HG03095 (cell line): ENCODE results near the gene SLC8B1.

ENCODE experiments used
- ATAC-seq: cut with Tn5 transposase; IDR thresholded peaks from one replicate; pipeline ENCODE4 v1.9.1; 2021; ENCODE audit warnings: moderate library complexity; ENCODE audit not compliant: unreplicated experiment

SLC8B1 gene

DNA sequence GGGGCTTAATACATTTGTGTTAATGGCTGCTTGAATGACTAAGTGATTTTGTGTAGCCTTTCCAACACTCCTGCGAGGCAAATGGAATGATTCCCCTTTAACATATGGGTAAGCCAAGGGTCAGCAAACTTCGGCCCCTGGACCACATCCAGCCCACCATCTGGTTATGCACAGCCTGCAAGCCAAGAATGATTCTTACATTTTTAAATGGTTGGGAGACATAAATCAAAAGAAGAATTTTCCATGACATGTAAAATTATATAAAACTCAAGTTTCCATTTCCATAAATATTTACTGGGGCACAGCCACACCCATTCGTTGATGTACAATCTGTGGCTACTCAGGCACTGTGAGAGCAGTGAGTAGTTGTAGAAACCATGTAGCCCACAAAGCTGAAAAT, 9.0 kb downstream of the SLC8B1 start:
- ATAC-seq = no peak

DNA sequence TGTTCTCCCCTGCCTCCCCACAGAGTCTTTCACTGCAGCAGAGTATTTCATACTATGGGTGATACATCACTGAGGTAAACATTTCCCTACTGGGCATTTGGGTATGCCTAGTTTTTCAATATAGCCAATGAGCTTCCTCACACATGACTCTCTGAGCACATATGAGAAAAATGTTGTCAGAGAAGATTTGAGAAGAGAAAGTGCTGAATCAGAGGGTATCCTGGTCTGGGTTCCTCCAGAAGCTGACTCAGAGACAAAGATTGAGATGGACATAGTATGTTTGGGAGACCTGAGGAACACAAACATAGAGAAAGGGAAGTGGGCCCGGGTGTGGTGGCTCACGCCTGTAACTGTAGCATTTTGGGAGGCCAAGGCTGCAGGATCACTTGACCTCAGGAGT, 12.6 kb downstream of the SLC8B1 start:
- no peak for ATAC-seq

DNA sequence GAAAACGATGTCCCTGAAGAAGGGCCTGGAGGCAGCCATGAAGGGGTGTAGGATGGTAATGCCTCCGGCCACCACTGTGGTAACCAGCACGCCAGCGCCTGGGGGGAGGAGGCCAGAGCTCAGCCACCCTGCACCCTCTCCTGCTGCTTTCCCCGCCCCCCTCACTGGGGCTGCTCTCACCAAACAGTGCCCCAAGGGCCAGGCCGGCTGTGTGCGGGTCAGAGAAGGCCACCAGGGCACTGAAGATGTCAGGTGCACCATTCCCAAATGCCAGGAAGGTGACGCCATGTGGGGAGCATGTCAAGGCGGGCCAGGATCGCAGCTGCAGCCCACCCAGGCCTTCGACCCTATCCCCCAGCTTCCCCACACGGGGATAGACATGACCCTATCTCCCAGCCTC, 14.5 kb downstream of the SLC8B1 start:
- ATAC-seq = no peak

DNA sequence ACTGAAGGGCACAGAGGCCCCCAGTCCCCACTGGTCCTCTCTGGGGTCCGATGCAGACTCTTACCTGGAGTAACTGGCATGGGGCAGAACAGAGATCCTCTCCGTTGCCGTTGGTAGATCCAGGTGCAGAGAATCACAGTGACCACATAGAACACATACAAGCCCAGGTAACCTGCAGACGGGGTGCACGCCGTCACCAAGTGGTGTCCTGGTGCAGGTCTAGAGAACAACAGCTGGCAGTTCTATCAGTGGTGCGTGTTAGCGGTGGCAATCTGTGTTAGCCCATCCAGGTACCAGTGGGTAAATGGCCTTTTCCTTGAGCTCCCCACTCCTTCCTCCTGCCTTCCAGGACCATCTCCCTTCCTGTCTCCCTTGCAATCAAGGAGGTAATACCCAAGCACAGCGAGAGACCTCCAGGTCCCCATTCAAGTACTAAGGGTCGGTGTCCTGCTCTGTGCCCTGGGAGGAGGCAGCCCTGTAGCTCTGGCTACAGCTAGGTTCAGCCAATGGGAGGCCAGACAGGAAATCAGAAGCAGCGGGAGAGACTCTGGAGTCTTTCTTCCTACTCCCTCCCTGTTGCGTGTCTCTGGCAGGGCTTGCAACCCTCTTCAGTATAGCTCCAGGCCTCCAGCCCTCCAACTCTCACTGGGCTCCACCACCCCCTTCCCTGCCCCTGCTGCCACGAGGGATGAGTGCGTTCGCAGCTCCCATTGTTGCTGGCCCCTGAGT, 15.8 kb downstream of the SLC8B1 start:
- no peak for ATAC-seq

DNA sequence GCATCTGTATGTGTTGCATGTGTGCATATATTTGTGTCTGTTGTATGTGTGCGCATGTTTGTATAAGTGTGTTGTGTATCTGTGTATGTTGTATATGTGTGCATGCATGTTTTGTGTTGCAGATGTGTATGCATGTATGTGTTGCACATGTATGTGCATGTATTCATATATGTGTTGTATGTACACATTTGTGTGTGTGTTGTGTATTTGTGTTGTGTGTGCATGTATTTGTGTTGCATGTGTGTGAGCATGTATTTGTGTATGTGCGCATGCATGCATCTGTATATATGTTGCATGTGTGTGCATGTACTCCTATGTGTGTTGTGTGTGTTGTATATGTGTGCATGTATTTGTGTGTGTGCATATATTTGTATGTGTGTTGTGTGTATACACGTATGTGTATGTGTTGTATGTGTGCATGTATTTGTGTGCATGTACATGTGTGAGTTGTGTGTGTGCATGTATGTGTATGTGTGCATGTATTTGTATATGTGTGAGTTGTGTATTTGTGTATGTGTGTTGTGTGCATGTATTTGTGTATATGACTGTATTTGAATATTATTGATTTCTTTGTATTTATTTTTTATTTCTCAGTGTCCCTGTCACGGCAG, 16.8 kb downstream of the SLC8B1 start:
- no peak for ATAC-seq

DNA sequence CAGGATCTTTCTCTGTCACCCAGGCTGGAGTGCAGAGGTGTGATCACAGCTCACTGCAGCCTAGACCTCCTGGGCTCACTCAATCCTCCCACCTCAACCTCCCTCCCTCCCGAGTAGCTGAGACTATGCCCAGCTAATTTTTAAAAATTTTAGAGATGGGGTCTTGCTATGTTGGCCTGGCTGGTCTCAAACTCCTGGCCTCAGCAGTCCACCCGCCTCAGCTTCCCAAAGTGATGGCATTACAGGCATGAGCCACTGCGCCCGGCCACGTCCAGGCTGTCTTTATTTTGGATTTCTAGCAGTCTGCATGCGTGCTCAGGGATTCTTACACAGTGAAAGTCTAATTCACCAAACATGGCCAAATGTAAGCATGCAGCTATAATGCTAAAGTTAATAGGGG, 17.8 kb downstream of the SLC8B1 start:
- no peak for ATAC-seq

DNA sequence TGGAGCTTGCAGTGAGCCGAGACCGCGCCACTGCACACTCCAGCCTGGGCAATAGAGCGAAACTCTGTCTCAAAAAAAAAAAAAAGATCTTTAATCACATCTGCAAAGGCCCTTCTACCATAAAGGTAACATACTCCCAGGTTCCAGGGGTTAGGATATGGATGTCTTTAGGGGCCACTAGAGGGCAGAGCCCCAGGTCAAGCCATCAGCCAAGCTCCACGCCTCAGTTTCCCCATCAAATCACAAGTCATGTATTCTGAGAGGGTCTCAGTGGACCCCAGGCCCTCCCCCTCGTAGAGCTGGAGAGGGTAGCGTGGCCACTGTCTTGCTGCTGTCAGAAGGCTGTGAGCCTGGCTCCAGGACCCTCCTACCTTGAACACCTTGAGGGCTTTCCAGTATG, 18.8 kb downstream of the SLC8B1 start:
- ATAC-seq = no peak

DNA sequence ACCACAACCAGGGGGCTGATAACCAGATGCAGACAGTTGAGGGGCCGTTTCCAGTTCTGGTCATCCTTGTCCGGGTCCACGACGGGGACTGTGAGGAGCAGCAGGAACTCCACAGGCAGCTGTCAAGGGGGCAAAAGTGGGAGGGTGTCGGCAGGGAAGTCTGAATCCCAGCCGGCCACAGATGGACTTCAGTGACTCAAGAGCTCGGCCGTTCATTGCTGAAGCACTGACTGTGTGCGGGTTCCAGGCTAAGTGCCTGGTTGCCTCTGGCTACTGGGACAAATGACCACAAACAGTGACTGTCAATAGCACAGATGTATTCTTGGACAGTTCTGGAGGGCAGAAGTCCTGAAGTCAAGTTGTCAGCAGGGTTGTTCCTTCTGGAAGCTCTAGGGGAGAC, 19.6 kb downstream of the SLC8B1 start:
- no peak for ATAC-seq

DNA sequence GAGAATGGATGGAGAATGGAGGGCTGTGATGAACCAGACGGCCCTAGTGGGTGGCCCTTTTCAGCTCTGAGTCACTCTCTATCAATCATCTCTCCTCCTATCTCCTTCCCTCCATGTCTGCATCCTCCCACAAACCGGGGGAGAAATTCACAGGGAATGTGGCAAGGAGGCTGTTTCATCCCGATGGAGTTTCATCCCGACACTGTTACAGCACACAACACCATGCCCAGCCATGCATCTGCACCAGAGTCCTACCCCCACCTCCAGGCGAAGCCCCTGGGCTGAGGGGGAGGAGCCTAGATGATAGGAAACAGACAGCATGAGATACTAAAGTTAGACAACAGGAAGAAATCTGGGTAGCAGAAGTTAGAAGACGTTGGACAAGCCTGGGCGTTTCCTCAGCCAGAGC, 20.8 kb downstream of the SLC8B1 start:
- no peak for ATAC-seq

DNA sequence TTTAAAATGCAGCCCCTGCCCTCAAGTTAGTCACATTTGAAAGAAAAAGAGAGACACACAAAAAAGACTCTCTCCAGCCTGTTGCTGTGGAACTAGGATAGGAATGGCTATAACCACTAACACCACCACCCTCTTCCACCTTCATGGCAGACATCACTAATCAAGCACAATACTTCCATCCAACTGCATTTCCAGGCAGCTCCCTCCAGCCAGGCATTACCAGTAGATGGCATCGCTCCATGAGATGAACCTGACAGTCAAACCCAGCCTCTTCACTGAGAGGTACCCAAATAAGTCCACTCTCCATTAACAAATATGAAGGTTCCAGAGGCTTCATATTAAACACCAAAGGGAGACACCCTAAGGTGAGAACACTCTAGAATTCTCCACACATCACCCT, 24.4 kb downstream of the SLC8B1 start:
- no peak for ATAC-seq

DNA sequence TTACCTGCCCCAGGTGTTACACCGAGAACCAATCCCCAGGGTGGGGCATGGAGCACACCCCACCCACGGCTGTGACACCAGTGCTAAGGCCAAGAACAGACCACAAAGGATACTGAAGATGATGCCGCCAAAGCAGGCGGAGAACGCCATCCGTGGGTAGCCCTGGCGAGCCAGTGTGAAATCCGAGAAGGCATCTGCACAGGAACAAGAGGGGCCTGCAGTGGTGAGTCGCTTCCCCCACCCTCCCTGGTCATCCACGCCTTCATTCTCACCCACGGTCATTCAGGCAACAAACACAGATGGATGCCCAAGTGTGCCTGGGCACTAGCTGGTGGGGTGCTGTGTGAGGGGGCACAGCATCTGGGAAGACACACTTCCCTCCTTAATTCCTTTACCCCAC, 28.5 kb downstream of the SLC8B1 start:
- ATAC-seq = no peak

DNA sequence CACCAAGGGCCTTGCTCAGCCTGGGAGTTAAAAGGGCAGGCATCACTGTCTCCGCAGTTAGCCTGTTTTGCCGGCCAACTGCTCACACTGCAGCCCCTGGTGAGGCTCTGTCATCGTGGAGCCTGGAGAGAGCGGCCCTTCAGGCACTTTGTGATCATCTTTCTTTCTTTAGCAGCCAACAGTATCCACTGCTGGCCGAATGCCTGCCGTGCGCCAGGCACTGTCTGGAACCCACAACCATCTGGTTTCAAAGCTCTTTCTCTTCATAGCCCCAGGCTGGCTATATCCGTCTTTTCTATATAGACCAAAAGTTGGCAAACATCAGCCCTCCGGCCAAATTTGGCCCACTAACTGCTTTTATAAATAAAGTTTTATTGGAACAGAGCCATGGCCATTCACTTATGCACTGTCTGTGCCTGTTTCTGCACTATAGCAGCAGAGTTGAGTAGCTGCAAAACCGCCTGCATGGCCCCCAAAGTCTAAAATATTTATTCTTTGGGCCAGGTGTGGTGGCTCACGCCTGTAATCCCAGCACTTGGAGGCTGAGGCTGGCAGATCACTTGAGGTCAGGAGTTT, 29.5 kb downstream of the SLC8B1 start:
- ATAC-seq = no peak

DNA sequence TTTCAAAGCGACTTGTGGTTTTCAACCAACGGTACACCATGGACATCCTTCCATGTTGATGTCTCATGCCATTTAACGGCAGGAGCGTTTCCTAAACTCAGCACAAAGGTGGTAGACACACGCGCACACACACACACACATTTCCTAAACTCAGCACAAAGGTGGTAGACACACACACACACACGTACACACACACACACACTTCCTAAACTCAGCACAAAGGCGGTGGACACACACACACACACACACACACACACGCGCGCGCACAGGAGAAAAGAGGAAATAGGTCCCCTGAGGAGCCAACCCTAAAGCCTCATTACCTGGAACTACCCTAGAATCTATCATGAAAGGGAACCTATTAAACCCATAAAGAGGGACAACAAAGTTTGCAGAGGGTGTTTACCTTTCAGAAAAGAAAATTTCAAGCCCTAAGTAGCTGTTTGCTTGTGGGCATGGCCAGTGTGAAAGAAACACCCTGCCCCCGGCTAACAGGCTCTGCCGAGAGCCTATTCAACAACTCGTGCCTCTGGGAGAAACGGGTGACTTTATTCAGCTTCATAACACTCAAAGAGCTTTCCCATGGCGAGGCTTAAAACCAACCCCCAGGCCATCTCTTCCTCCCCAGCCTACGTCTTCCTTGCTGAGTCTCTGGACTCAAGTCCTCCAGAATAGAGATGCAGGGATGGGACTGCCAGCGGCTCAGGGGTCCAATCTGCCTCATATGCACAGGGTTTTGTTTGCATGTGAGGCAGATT, 31.8 kb downstream of the SLC8B1 start:
- ATAC-seq = no peak

DNA sequence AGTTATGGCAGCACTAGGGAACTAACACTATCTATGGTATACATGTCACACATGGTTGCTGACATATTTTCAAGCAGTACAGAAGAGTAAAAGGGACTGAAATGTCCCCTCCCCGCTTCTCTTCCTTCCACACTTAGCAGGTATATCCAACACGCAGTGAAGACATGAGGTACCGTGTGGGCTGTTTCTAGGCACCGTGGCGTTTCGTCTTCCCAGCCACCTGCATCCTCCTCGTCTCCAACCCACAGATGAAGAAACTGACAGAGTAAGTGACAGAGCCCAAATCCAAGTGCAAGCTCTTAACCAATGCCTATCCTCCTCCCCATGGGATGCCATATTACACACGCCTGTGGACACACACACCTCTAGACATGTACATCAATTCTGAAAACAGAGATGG, 32.4 kb downstream of the SLC8B1 start:
- no peak for ATAC-seq

DNA sequence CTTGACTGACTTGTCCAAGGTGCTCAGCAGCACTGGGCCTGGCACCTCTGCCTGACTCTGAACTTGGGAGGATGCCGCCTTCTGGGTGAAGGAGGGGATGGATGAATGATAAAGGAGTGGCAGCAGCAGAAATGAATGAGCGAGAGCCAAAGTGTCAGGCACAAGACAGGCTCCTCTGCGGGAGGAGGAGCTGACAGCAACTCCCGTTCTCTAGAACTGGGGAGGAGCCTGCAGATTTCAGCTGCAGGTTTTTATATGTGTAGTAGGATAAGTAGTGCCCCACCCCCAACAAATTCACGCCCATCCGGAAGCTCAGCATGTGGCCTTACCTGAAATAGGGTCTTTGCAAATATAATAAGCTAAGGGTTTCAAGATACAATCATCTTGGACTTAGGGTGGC, 33.1 kb downstream of the SLC8B1 start:
- no peak for ATAC-seq

DNA sequence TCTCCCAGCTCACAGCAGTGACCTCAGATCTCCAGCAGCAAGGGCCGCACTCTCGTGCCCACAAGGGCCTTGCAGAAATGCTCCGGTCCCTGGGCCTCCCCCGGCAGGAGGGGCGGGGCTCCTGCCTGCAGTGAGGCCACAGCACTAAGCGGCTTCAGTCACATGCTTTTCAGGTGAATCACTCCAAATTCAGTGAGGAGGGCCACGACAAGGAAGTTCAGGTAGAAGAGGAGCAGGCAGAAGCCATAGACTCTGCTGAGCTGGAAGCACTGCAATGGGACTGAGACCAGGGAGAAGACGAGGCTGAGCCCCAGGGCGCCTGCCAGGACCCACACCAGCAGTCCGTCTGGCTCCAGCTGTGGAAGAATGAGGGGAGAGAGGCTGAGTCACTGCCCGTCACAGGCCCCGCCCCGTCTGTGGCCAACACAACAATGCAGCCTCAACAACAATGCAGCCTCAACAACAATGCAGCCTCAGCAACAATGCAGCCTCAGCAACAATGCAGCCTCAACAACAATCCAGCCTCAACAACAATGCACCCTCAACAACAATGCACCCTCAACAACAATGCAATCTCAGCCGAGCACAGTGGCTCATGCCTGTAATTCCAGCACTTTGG, 35.2 kb downstream of the SLC8B1 start:
- no peak for ATAC-seq

DNA sequence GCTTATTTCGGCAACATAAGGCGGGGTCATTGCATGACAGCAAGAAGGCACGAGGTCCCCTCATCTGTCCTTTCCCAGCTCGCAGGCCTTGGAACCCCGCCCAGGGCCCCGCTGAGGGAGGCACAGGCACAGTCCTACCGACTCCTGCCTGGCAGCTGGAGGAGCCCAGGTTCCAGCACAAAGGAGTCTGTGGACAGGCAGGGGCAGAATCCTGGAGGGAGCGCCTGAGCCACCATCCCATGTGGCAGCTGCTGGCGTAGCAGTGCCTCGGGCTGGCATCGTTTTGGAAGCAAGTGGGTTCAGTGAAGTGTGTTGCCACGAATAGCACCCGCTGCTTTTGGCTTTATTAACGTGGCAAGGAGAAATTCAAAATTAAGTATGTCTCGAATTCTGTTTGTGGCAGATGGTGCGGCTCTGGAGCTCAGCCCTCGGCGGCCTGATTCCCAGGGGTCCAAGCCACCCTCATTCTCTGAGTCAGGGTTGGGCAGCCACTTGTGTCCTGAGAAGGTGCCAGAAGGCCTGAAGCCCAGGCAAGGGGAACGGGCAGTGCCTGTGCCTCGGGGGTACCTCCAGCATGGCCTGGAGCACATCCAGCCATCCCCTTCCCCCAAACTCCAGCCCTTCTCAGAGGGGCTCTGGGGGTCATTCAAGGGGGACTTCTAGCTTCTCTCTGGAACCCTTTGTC, 35.9 kb downstream of the SLC8B1 start:
- ATAC-seq = no peak

DNA sequence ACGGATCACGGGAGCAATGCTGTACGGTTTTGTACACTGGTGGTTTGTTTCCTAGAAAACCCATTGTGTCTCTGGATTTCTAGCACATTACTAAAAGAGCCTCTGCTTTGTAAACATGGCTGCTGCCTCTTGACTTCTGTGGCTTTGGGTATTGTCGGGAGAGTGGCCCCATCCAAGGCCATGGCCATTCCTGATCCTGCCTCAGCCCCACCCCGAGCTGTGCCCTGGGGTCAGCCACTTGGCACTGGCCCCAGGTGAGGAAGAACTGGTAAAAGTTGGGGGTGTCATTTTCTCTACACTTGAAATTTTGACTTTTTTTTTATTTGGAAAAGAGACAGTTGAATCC, 36.5 kb downstream of the SLC8B1 start:
- no peak for ATAC-seq

DNA sequence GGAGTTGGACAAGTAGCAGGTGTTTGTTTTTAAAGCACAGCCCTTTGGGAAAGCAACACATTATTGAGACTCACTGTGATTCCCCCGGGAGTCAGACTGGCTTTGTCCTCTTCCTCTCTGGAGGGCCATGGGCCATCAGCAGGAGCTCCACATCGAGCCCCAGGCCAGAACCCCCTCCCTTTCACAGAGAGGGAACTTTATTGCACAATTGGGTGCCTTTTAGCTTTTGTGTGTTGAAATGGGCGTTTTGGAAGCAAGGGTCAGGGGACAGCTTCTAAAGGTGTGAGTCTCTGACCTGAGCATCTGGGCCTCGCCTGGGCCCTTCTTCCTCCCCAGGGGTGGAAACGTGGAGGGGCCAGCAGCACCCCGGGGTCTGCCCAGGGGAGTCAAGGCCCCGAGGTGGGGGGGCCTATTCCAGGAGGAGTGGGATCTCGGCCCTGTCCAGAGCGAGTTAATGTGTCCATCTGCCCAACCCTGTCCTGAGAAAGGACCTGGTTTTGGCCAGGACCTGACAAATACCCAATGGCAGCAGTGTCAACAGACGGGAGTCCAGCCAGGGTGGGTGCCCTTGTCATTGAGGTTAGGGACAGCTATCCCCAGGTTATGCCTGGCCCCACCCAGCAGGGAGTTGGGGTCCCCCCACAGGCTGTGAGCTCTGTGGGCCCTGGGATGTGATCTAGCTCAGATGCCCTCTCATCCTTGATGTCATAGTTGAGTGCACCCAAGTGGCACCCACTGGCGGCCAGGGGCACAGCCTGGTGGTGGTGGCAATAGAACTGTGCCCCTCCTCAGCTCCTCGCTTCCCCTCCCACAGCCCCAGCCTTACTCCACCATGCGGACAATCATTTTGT, 37.1 kb downstream of the SLC8B1 start:
- no peak for ATAC-seq

DNA sequence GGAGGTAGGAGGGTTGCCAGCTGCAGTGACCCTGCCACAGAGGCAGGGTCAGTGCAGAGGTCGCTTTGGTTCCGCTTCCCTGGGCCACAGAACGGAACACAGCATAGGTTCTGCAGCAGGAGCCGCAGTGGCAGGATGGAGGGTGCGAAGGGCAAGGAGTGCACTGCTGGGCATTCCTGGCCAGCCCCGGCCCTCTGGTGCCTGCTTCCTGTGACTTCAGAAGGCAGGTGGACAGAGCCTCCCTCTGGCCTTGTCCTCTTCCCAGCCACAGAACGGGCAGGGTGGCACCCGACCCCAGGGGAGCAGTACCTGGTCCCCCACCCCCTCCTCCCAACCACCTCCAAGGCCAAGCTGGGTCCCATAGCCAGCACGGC, 37.7 kb downstream of the SLC8B1 start:
- no peak for ATAC-seq
